ENCODE results near the gene HAVCR1.

DNA sequence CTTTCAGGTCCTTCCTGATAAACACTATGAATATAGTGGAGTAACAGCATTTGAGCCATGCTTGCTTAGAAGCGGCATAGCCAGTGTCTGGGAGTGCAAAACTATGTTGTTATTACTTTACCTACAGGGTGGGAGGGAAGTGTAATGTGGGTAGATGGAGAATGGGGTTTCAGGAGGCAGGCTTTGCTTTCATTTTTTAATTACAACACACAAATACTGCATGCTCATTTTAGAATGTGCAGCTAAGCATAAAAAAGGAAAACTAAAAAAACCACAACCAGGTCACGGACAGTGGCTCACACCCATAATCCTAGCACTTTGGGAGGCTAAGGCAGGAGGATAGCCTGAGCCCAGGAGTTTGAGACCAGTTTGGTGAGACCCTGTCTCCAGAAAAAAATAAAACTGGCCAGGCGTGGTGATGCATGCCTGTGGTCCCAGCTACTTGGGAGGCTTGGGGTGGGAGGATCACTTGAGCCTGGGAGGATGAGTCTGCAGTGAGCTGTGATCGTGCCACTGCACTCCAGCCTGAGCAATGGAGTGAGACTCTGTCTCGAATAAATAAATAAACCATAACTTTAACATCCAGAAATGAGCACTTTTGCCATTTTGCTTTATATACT is 20.2 kb downstream of the HAVCR1 start:
- TF ChIP-seq EZH2 (IDR thresholded peaks at IDR 0.05; ENCODE audit: borderline replicate concordance, insufficient read depth, low read depth, low read length, poor library complexity, severe bottlenecking) (no peak), CTCF (IDR thresholded peaks at IDR 0.05) (no peak)
